Hematopoietic multipotent progenitor cell treated with erythropoietin and hydrocortisone succinate and interleukin-3 and kit ligand, for 8 days (in vitro differentiated cells): ENCODE measurements around the gene C2CD5.
"Not testable (repeated sequence)": the region's sequence is repeated elsewhere in the genome, so short reads cannot be mapped to it uniquely, and the experiment has no call there.

Experiments
- DNase-seq: peaks from one replicate; pipeline ENCODE4 v3.0.0-alpha.2; 2015

The C2CD5 gene

GRCh38 chr12:22477166-22477893 lies 67.0 kb downstream of the C2CD5 start:
- DNase-seq: no peak

- DNase-seq: no peak
Observed at GRCh38 chr12:22476133-22476532, 68.2 kb downstream of the C2CD5 start.

- no peak for DNase-seq
Observed at GRCh38 chr12:22474970-22475720, 69.2 kb downstream of the C2CD5 start.

- DNase-seq: no peak
Observed at GRCh38 chr12:22473212-22473611, 71.1 kb downstream of the C2CD5 start.

GRCh38 chr12:22467190-22467589 lies 77.2 kb downstream of the C2CD5 start:
- no peak for DNase-seq

GRCh38 chr12:22463306-22463705 lies 81.0 kb downstream of the C2CD5 start:
- DNase-seq: peak; percentile 84

GRCh38 chr12:22461786-22462185 lies 82.6 kb downstream of the C2CD5 start:
- DNase-seq: no peak

- peak; percentile 74 for DNase-seq
Observed at GRCh38 chr12:22459838-22460490, 84.4 kb downstream of the C2CD5 start.

- no peak for DNase-seq
Observed at GRCh38 chr12:22458298-22458937, 85.9 kb downstream of the C2CD5 start.

- no peak for DNase-seq
Observed at GRCh38 chr12:22457085-22457484, 87.3 kb downstream of the C2CD5 start.

GRCh38 chr12:22453511-22453910 lies 90.8 kb downstream of the C2CD5 start:
- DNase-seq: no peak

- DNase-seq: no peak
Observed at GRCh38 chr12:22447223-22447622, 97.1 kb downstream of the C2CD5 start.

- DNase-seq: not testable (repeated sequence)
Observed at GRCh38 chr12:22444317-22444665, 100.1 kb downstream of the C2CD5 start.

- peak; percentile 89 for DNase-seq
Observed at GRCh38 chr12:22443379-22444316, 100.7 kb downstream of the C2CD5 start.

GRCh38 chr12:22437031-22437806 lies 107.1 kb downstream of the C2CD5 start:
- DNase-seq: no peak

GRCh38 chr12:22435583-22435982 lies 108.8 kb downstream of the C2CD5 start:
- no peak for DNase-seq

- DNase-seq: no peak
Observed at GRCh38 chr12:22431693-22432251, 112.6 kb downstream of the C2CD5 start.

GRCh38 chr12:22416801-22417200 lies 127.5 kb downstream of the C2CD5 start:
- DNase-seq: no peak

GRCh38 chr12:22415342-22416309 lies 128.7 kb downstream of the C2CD5 start:
- DNase-seq: no peak

- no peak for DNase-seq
Observed at GRCh38 chr12:22414742-22415141, 129.6 kb downstream of the C2CD5 start.
